GM18868 (cell line): ENCODE results near the gene RHOB.
A peak's percentile ranks its signal among the peaks of the same experiment; 100 is the strongest.

Experiments used
- ATAC-seq: cut with Tn5 transposase; IDR thresholded peaks from one replicate; pipeline ENCODE4 v1.9.1; 2021; ENCODE audit warnings: mild to moderate bottlenecking, moderate library complexity; ENCODE audit not compliant: unreplicated experiment

Gene RHOB

DNA sequence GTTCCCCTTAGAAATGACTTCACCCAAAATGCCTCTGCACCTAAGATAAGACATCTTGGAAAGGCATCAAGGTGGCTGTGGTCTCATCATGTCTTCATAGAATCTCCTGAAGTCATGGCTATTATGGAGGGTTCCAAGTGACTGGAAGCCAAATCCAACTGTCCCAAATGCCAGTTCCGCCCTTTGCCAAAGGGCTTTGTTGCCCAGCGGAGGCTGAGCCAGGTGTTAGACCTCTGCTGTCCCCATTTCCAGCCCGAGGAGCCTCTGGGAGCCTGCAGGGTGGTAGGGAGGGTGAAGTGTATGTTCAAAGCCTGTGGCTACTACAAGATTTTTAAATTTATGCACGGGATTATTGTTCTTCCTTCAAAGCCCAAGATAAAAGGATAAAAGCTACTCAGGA lies 25.7 kb downstream of the RHOB start:
- ATAC-seq, result no peak

DNA sequence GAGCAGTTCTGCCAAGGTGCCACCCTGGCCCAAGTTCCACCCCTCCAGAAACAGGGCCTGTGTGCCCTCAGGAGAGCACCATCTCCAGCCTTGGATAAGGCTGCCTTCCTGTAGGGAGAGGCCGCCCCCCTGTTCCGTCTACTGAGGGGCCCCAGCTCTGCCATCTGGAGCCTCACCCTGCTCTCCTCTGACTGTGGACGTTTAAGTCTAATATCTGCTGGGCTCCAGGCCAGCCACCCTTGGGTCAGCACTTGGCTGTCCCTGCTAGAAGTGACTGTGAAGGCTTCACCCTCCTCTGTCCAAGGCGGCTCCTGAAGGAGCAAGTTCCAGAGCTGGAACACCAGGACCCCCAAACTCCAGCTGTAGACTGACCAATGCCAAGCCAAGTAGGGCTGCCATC lies 26.3 kb downstream of the RHOB start:
- no peak for ATAC-seq

DNA sequence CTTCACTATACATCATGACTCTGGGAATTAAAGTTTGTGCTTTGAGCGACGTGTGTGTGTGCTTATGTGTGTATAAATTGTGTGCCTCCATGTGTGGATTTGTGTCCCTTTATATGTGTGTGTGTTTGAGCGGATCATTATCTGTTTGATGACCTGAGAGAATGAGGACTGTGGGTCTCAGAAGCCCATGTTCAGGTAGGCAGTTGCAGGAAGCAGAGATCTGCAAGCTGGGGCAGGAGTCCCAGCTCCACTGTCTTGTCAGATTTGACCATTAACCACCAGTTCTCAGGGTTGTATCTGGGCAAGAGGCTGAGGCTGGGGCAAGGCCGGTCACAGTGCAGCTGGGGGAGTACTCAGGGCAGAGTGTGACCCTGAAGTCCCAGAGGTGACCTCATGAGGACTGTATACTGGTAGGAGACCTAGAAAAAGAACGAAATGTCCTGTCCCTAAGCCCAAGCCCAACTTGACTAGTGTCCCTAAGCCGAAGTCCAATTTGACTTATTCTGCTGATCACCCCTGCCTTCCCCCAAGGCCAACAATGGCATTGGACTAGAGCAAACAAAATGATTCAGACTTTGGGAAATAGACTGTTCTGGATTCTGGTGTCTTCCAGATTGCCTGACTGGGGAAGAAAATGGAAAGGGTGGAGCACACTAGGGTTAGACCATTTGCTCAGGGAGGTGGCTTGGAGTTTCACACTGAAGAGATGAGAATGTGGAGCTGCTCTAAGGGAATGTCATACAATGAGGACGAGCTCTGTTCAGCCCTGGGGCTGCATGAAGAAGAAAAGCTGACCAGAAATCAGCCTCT lies 28.1 kb downstream of the RHOB start:
- ATAC-seq, result peak; percentile 12

DNA sequence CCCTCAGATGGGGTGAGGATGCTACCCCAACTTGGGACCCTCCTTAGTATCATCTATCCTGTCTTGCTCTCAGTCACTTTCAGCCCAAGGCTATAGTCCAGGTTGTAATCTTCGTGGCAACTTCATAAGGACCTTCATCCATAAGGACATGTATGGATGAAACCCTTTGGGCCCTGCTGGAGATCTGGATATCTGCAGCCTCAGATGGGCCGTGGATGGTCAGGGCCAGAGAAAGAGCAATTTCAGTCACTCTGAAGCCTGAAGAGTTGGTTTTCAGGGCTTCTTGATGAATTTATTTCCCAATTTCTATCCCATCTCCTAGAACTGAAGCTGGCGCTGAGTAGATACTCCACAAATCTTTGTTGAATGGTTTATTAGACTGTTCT lies 28.7 kb downstream of the RHOB start:
- ATAC-seq, result no peak

DNA sequence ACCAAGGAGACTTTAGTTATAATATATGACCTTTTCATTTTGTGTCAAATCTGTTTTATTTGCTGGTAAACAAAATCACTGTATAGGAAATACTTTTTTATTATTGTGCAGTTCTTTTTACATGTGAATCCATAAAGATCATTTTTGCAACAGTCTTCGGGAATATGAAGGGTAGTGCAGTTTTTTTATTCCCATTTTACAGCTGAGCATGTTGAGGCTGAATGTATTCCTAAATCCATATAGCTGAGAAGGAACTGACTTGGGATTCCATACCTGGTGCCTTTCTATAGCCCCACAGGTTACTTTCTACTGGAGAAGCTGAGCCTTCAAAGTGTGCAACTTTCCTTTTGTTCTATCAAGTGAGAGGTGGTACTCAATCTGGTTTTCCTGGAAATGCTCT lies 29.6 kb downstream of the RHOB start:
- ATAC-seq, result no peak

DNA sequence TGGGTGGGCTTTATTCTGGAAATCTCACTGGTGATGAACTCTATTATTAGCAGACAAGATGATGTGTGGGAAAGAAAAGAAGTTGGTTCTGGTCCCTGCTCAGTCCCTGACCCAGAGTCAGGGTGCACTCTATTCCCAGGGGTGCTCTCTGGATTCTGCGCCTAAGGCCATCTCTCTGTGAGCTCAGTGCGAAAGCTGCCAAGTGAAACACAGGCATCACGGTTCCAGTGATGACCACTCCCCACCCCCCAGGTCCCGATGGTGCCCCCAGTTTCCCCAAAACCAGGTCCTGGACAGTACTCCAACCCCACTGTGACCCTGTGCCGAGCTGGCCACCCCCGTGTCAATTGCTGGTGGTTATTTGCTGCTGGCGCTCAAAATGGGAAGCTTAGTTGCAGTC lies 30.1 kb downstream of the RHOB start:
- ATAC-seq, result no peak

DNA sequence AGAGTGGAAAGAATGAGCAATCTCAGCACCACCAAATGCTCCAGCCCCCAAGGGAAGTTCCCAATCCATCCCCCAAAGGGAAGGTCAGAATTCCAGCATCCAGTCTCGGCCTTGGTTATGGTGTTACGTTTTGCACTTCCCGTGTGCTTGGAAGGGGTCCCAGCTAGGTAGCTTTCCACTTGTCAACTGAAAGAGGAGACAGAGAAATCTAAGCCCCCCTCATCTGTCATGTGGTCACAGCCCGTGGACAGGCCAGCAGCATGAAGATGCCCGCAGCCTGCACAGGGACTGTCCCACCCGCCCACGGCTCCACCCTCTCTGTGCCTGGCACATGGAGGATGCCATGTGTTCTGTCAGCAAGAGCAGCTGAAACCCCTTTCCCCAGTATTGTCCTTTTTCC lies 32.1 kb downstream of the RHOB start:
- ATAC-seq, result no peak

DNA sequence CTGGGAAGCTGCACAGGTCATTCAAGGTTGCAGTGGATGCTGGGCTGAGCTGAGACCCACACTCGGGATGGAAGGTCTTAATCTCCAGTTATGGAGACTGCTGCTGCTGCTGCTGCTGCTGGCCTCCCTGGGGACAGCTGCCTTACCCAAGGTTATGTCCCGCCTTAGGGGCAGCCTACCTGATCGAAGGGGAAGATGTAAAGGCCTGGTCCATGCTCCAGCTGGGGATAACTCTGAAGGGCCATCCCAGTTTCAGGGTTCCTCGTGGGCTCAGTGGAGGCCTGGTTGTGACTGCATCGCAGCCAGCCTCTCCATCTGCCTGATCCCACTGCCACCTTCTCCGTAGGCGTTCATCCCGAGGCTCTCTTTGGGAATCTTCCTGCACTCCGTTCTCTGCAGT lies 33.0 kb downstream of the RHOB start:
- no peak for ATAC-seq

DNA sequence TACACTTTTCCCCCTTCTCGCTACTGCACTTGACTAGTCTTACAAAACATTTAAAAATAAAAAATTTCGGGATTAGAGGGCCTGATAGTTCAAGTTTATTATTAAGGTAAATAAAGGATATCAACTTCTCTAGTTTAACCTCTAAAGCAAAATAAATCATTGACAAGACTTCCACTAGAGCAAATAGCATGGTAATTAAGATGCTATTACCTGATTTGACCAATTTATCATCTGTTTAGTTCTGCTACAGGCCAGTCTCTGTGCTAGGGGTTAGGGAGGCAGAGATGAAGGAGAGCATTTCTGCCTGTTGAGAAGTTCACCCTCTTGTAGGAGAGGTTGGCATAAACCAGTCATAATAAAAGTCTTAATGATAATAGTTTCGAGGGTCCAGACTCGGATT lies 34.0 kb downstream of the RHOB start:
- no peak for ATAC-seq

DNA sequence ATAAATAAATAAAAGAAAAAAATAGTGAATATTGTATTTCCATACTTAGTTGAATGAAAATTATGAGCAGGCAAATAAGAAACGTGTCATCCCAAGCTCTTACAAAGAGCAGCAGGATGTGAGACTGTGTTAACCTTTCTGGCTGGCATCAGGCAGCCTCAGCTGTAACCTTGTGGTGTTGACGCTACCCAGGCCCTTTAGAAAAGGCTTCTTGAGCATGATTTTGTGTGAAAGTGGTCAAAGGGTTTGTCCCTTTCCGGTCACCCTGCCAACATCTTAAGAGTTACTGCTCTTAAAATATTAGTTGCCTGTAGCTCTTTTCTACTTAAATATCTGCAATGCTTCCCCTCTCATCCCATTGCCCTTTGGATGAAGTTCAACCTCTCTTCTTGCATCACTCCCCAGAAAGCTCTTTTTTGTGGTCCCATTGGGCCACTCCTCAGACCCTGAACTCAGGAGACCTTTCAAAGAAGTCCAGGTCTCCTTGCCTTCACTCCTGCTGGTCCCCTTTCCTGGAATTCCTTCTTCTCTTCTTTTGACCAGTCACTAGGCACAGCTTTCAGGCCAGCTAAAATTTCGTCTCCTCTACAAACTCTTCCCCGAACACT lies 35.0 kb downstream of the RHOB start:
- no peak for ATAC-seq

DNA sequence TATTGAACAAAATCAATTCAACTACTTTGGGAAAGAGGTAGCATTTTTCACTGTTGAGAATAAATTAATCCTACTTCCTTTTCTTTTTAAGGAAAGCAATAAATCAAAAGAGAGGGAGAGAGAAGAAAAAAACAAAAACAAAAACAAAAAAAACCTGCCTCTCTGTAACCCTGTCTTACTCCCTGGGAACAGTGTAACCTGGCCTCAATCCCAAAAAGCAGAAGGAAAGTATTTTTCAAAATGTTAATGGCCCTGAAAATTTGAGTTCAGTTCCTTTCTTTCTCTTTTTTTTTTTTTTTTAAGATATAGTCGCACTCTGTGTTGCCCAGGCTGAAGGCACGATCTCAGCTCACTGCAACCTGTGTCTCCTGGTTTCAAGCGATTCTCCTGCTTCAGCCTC lies 35.9 kb downstream of the RHOB start:
- ATAC-seq, result no peak

DNA sequence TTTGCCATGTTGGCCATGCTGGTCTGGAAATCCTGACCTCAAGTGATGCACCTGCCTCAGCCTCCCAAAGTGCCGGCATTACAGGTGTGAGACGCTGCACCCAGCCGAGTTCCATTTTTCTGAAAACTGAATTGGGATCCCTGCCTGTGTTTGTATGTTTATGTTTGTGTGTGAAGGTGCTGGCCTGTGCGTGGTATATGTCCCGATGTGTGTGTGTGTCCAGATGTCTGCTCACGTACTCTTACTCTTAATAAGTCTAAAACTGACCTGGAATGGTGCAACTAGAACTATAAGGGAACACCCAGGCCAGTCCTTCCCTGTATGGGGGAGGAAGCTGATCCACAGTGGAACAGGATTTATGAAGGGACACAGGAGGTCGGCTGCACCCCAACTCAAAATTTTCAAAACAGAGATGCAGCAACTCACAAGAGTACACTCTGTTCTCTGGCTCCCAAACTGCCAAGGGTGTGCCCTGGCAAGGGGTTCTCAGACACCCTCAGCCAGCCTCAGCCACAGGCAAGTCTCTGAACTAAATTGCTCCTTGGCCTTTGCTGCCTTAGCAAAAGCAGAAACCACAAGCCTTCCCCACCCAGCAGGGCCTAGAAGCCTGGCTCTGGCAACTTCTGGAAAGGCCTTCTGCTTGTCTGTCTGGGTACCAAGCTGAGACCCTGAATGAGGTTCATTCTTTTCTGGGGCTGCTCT lies 36.5 kb downstream of the RHOB start:
- ATAC-seq, result no peak

DNA sequence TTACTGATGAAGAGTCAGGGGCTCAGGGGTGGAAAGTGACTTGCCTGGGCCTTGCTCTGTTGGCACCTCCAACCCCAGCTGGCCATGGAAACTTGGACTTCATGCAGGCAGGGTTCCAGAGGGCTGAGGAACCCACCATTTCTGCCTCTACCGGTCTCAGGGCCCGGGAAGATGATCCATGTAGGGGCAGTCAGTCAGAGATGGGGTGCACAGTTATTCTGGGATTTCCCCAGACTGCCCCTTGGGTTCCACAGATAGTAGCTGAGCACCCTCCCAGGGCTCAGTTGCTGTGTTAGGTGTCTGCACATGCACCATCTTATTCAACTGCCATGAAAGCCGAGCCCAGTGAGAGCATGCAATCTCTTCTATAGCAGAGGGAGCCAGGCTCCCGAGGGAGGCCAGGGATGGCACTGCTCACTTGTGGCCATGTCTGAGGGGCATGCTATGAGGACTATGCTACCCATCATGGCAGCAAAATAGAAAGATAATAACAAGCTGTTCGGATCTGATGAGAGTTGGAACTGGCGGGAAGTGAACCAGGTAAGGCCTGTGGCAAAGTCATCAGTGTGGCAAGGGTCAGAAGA lies 37.3 kb downstream of the RHOB start:
- ATAC-seq, result no peak

DNA sequence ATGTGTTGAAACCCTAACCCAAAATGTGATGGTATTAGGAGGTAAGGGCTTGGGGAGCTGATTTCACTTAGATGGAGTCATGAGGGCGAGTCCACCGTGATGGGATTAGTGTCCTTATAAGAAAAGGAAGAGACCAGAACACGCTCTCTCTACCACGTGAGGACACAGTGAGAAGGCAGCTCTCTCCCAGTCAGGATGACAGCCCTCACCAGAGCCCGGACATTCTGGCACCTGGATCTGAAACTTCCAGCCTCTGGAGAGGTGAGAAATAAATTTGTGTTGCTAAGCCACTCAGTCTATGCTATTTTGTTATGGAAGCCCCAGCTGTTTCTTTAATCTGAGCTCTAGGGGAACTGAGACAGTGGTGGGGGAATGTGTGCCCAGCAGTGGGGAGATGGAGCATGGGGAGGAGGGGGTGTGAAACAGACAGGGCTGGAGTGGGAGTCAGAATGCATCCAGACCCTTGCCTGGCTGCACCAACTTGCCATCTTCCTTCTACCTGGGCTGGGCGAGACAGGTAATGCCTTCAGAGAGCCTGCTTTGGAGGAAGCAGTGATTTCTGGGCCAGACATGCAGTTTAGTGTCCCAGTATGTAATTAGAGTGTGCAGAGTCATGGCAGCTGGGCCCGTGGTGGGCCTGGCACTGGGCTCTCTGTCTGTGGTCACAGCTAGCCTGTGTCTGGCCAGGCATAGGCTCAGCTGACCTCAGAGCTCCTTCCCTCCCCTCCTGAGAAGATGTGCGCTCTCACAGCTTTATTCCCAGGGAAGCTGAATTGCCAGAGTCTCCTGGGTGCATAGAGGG lies 38.1 kb downstream of the RHOB start:
- ATAC-seq, result no peak

DNA sequence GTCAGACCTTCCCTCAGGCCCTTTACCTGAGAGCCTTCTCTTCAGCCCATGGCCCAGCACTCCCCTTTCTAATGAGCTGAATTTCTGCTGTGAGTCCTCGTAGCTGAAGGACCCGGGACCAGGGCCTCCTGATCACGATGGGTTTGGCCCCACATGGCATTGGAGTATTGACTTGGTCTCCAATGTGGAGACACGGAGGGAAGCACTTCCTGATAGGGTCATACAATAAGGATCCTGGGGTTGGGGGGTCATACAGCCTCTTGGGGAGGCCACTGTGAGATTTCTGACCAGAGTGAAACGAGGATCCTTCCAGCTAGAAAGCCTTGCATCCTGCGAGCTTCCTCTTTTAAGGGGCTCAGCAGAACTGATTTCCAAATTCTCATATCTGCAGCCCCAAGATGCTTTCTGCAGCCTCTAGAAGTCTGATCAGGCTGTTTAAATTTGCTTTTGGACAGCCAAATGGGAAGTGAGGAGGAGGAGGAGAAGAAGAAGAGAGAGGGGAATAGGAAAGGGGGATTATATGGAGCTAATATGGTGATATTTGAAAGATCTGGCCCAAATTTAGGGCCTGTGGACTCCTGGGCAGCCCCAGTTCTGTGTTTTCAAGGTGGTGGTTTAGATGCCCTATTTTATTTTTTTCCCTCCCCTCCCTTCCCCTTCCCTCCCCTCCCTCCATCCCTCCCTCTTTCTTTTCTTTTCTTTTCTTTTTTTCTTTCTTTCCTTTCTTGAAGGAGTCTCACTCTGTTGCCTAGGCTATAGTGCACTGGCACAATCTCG lies 38.9 kb downstream of the RHOB start:
- ATAC-seq, result no peak

DNA sequence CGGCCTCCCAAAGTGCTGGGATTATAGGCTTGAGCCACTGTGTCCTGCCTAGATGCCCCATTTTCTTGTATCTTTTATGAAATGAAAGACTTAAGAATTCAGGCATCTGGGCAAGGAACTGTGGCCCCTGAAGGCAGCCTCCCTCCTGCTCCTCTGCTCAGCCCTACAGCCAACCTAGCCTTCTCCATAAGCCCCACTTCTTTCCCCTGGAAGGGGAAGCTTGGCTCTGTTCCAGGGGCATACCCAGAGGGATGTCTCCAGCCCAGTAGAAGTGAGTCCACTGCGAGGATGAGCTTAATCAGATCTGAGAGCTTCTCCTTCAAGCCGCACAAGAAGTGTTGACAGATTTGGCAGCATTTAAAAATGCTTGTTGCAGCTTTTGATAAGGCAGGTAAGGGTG lies 39.7 kb downstream of the RHOB start:
- no peak for ATAC-seq

DNA sequence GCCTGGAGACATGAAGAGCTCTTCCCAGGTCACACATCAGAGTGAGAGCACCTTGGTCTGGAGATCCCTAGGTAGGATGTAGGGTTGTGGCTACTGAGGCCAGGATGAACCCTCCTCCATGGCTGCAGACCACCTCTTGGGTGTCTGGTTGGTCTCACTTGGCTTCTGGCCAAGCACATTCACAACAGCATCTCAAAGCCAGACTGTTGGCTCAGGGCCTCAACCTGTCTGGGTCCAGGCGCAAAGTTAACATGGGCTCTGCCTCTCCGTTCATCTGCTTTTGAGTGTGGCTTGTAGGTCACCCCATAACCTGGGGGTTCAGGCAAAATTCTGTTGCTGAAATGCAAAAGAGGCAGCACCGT lies 40.1 kb downstream of the RHOB start:
- no peak for ATAC-seq

DNA sequence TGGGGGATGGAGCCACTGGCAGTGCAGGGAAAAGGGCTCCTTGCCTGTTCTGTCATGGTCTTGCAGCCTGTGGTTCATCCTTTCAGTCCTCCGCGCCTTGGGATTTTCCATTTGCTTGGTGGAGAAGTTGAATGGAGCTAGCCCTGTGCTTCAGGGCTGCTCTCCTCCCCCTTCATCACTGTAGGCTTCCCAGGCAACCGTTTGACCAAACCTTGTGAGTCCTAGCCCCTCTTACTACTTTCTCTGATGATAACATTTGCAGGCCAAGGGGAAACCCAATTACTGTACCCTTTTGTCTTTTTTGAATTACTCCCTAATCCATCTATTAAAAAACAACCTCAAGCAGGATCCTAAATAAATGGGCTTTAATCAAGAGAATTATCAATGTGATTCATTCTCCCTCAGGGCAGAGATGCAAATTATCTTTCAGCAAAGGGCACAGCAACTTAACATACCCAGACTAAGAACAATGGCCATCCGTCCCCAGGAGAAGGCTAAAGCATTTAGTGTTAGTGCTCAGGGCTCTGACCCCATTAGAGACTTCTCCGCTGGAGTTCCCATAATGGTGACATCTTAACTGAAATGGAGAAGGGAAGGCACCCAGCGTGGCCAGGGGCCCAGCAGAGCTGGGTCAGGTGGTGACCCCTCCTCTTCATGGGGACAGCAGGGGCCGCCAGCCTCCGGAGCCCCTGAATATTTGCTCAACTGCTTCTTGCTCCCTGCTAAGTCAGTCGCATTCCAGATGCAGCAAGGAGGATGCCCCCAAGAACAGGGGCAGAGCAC lies 40.7 kb downstream of the RHOB start:
- no peak for ATAC-seq

DNA sequence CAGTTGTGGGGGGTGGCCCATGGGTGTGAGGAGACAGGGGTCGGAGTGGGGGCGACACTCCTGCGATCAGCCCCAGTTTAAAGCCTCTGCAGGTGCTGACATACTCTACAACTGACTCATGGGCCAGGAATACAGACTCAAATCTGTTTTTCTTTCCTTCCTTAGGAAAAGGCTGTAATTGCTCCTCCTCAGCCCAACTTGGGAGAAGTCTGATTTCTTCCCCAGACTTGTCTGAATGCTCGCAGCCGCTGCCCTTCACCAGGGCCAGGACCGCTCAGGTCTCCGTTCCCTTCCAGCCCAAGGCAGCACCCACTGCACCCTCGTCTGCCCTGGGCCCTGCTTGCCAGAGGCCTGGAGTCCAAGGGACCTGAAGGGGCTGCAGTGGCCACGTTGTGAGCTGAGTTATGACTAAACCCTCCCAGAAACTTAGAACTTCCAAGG lies 41.3 kb downstream of the RHOB start:
- ATAC-seq, result no peak

DNA sequence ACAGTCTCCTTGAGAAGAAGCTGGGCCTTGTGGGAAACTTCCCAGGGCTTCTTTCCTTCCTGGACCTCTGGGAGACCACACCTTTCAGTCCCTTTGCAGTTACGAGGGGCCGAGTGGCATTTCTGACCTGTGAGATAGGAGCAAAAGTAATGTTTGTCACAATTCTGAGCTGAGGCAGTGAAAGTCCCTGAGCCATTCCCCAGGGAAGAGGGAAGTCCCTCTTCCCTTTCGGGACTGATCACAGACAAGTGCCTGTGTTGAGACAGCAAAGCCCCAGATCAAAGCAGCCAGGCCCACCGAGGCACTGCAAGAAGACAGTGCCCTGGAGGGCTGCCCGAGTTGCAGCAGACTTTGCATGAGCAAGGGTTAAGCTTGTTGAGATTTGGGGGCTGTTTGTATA lies 41.9 kb downstream of the RHOB start:
- peak; percentile 41 for ATAC-seq
